ENCODE data around the gene CHRNB1.

DNA sequence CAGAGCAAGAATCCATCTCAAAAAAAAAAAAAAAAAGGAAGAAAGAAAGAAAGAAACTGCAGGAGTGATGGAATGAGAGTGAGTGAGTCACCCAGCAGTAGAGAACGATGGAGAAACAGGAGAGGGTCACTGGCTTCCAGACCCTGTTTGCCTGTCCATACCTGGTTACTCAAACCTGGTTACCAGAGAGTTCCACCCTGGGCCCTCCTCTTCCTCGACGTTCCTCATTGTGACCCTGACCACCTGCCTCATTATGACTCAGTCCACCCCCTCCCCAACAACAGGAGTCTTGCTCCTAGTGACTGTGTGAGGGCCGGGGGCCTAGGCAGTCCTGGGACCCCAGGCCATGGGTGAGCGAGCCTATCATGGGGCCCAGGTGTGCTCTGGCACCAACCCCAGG, 16.3 kb upstream of the CHRNB1 start, which contains the start of gene SPEM3:
- TF ChIP-seq, protein P1, sequence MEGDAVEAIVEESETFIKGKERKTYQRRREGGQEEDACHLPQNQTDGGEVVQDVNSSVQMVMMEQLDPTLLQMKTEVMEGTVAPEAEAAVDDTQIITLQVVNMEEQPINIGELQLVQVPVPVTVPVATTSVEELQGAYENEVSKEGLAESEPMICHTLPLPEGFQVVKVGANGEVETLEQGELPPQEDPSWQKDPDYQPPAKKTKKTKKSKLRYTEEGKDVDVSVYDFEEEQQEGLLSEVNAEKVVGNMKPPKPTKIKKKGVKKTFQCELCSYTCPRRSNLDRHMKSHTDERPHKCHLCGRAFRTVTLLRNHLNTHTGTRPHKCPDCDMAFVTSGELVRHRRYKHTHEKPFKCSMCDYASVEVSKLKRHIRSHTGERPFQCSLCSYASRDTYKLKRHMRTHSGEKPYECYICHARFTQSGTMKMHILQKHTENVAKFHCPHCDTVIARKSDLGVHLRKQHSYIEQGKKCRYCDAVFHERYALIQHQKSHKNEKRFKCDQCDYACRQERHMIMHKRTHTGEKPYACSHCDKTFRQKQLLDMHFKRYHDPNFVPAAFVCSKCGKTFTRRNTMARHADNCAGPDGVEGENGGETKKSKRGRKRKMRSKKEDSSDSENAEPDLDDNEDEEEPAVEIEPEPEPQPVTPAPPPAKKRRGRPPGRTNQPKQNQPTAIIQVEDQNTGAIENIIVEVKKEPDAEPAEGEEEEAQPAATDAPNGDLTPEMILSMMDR (IDR thresholded peaks at IDR 0.05; ENCODE audit: low read depth, low read length): no peak
- TF ChIP-seq, protein P2, sequence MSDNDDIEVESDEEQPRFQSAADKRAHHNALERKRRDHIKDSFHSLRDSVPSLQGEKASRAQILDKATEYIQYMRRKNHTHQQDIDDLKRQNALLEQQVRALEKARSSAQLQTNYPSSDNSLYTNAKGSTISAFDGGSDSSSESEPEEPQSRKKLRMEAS (IDR thresholded peaks at IDR 0.05; ENCODE audit: low read depth, low read length): no peak
- TF ChIP-seq POLR2A (IDR thresholded peaks at IDR 0.05; ENCODE audit: extremely low read depth, insufficient read length): no peak
